ENCODE data around the gene TAF1B.

TAF1B gene

GRCh38 chr2:9937258-9937657, 94.0 kb downstream of the TAF1B start:
- Histone ChIP-seq H3K27me3 (ENCODE audit: insufficient read depth, insufficient read length) (no peaks in the 10 kb centered on the region), H3K36me3 (ENCODE audit: insufficient read depth, insufficient read length, low read length) (peaks cover 20% of the 10 kb centered on the region), H3K9ac (ENCODE audit: insufficient read length, low read depth) (no peak overlapping the region), H3K4me3 (ENCODE audit: insufficient read length, low read depth) (no peak overlapping the region), H3K4me1 (ENCODE audit: insufficient read depth, insufficient read length) (no peaks in the 10 kb centered on the region), H3K9me3 (ENCODE audit: insufficient read depth, low read length) (no peaks in the 10 kb centered on the region)
- no peak for DNase-seq (ENCODE audit: low read depth, low spot score)
- TF ChIP-seq SUZ12 (IDR thresholded peaks at IDR 0.05; ENCODE audit: extremely low read depth, insufficient read depth, insufficient read length) (no peak), YY1 (IDR thresholded peaks at IDR 0.05; ENCODE audit: insufficient read depth, insufficient read length) (no peak), ZNF274 (IDR thresholded peaks at IDR 0.05; ENCODE audit: low read depth, low read length) (no peak)

GRCh38 chr2:9937968-9938367, 94.7 kb downstream of the TAF1B start:
- H3K27me3 ChIP-seq (ENCODE audit: insufficient read depth, insufficient read length) = no peaks in the 10 kb centered on the region
- H3K4me3 ChIP-seq (ENCODE audit: insufficient read length, low read depth) = no peak overlapping the region
- no peaks in the 10 kb centered on the region for H3K4me1 ChIP-seq (ENCODE audit: insufficient read depth, insufficient read length)
- DNase-seq (ENCODE audit: low read depth, low spot score) = no peak
- H3K9me3 ChIP-seq (ENCODE audit: insufficient read depth, low read length) = no peaks in the 10 kb centered on the region
- H3K9ac ChIP-seq (ENCODE audit: insufficient read length, low read depth) = no peak overlapping the region
- TF ChIP-seq SUZ12 (IDR thresholded peaks at IDR 0.05; ENCODE audit: extremely low read depth, insufficient read depth, insufficient read length) (no peak), YY1 (IDR thresholded peaks at IDR 0.05; ENCODE audit: insufficient read depth, insufficient read length) (no peak), ZNF274 (IDR thresholded peaks at IDR 0.05; ENCODE audit: low read depth, low read length) (no peak)
- peaks cover 14% of the 10 kb centered on the region for H3K36me3 ChIP-seq (ENCODE audit: insufficient read depth, insufficient read length, low read length)

GRCh38 chr2:9939587-9940485, 96.6 kb downstream of the TAF1B start:
- H3K4me1 ChIP-seq (ENCODE audit: insufficient read depth, insufficient read length) = no peaks in the 10 kb centered on the region
- H3K27me3 ChIP-seq (ENCODE audit: insufficient read depth, insufficient read length) = no peaks in the 10 kb centered on the region
- DNase-seq (ENCODE audit: low read depth, low spot score) = no peak
- H3K4me3 ChIP-seq (ENCODE audit: insufficient read length, low read depth) = no peak overlapping the region
- H3K9me3 ChIP-seq (ENCODE audit: insufficient read depth, low read length) = no peaks in the 10 kb centered on the region
- TF ChIP-seq ZNF274 (IDR thresholded peaks at IDR 0.05; ENCODE audit: low read depth, low read length) (no peak), SUZ12 (IDR thresholded peaks at IDR 0.05; ENCODE audit: extremely low read depth, insufficient read depth, insufficient read length) (no peak)
- H3K36me3 ChIP-seq (ENCODE audit: insufficient read depth, insufficient read length, low read length) = peaks cover 4% of the 10 kb centered on the region
- no peak overlapping the region for H3K9ac ChIP-seq (ENCODE audit: insufficient read length, low read depth)

GRCh38 chr2:9941196-9941995, 98.1 kb downstream of the TAF1B start:
- DNase-seq (ENCODE audit: low read depth, low spot score) = no peak
- Histone ChIP-seq H3K4me3 (ENCODE audit: insufficient read length, low read depth) (no peak overlapping the region), H3K36me3 (ENCODE audit: insufficient read depth, insufficient read length, low read length) (no peaks in the 10 kb centered on the region), H3K9me3 (ENCODE audit: insufficient read depth, low read length) (no peaks in the 10 kb centered on the region), H3K4me1 (ENCODE audit: insufficient read depth, insufficient read length) (no peaks in the 10 kb centered on the region), H3K9ac (ENCODE audit: insufficient read length, low read depth) (no peak overlapping the region), H3K27me3 (ENCODE audit: insufficient read depth, insufficient read length) (no peaks in the 10 kb centered on the region)
- no peak for TF ChIP-seq YY1 (IDR thresholded peaks at IDR 0.05; ENCODE audit: insufficient read depth, insufficient read length)
- no peak for TF ChIP-seq ZNF274 (IDR thresholded peaks at IDR 0.05; ENCODE audit: low read depth, low read length)
- TF ChIP-seq SUZ12 (IDR thresholded peaks at IDR 0.05; ENCODE audit: extremely low read depth, insufficient read depth, insufficient read length) = no peak

GRCh38 chr2:9941996-9942390, 98.7 kb downstream of the TAF1B start:
- TF ChIP-seq SUZ12 (IDR thresholded peaks at IDR 0.05; ENCODE audit: extremely low read depth, insufficient read depth, insufficient read length) = no peak
- no peak for TF ChIP-seq ZNF274 (IDR thresholded peaks at IDR 0.05; ENCODE audit: low read depth, low read length)
- TF ChIP-seq YY1 (IDR thresholded peaks at IDR 0.05; ENCODE audit: insufficient read depth, insufficient read length) = no peak
- DNase-seq (ENCODE audit: low read depth, low spot score) = no peak
- H3K27me3 ChIP-seq (ENCODE audit: insufficient read depth, insufficient read length) = no peaks in the 10 kb centered on the region
- no peaks in the 10 kb centered on the region for H3K36me3 ChIP-seq (ENCODE audit: insufficient read depth, insufficient read length, low read length)
- H3K9me3 ChIP-seq (ENCODE audit: insufficient read depth, low read length) = no peaks in the 10 kb centered on the region
- H3K9ac ChIP-seq (ENCODE audit: insufficient read length, low read depth) = no peak overlapping the region
- H3K4me1 ChIP-seq (ENCODE audit: insufficient read depth, insufficient read length) = no peaks in the 10 kb centered on the region
- no peak overlapping the region for H3K4me3 ChIP-seq (ENCODE audit: insufficient read length, low read depth)

GRCh38 chr2:9944330-9944758, 101.1 kb downstream of the TAF1B start:
- no peak for DNase-seq (ENCODE audit: low read depth, low spot score)
- H3K9ac ChIP-seq (ENCODE audit: insufficient read length, low read depth) = no peak overlapping the region
- no peak overlapping the region for H3K4me3 ChIP-seq (ENCODE audit: insufficient read length, low read depth)
- H3K4me1 ChIP-seq (ENCODE audit: insufficient read depth, insufficient read length) = no peaks in the 10 kb centered on the region
- no peaks in the 10 kb centered on the region for H3K36me3 ChIP-seq (ENCODE audit: insufficient read depth, insufficient read length, low read length)
- TF ChIP-seq ZNF274 (IDR thresholded peaks at IDR 0.05; ENCODE audit: low read depth, low read length) = no peak
- no peak for TF ChIP-seq SUZ12 (IDR thresholded peaks at IDR 0.05; ENCODE audit: extremely low read depth, insufficient read depth, insufficient read length)
- no peak for TF ChIP-seq YY1 (IDR thresholded peaks at IDR 0.05; ENCODE audit: insufficient read depth, insufficient read length)
- H3K27me3 ChIP-seq (ENCODE audit: insufficient read depth, insufficient read length) = peaks cover 5% of the 10 kb centered on the region
- no peaks in the 10 kb centered on the region for H3K9me3 ChIP-seq (ENCODE audit: insufficient read depth, low read length)

GRCh38 chr2:9945596-9945995, 102.3 kb downstream of the TAF1B start:
- Histone ChIP-seq H3K9me3 (ENCODE audit: insufficient read depth, low read length) (no peaks in the 10 kb centered on the region), H3K27me3 (ENCODE audit: insufficient read depth, insufficient read length) (peaks cover 18% of the 10 kb centered on the region), H3K36me3 (ENCODE audit: insufficient read depth, insufficient read length, low read length) (no peaks in the 10 kb centered on the region), H3K4me1 (ENCODE audit: insufficient read depth, insufficient read length) (peaks cover 5% of the 10 kb centered on the region), H3K4me3 (ENCODE audit: insufficient read length, low read depth) (no peak overlapping the region), H3K9ac (ENCODE audit: insufficient read length, low read depth) (no peak overlapping the region)
- no peak for DNase-seq (ENCODE audit: low read depth, low spot score)
- TF ChIP-seq SUZ12 (IDR thresholded peaks at IDR 0.05; ENCODE audit: extremely low read depth, insufficient read depth, insufficient read length) (no peak), YY1 (IDR thresholded peaks at IDR 0.05; ENCODE audit: insufficient read depth, insufficient read length) (no peak), ZNF274 (IDR thresholded peaks at IDR 0.05; ENCODE audit: low read depth, low read length) (no peak)
